ENCODE measurements around the gene EIF4H. TPM values are rescaled to one million over a fixed set of nuclear protein-coding genes. Genes with fewer than 3 reads are reported as not detected.

Gene EIF4H
- total and polyA plus RNA-seq, 2 experiments from 2014 or later: 183 to 309 TPM

DNA sequence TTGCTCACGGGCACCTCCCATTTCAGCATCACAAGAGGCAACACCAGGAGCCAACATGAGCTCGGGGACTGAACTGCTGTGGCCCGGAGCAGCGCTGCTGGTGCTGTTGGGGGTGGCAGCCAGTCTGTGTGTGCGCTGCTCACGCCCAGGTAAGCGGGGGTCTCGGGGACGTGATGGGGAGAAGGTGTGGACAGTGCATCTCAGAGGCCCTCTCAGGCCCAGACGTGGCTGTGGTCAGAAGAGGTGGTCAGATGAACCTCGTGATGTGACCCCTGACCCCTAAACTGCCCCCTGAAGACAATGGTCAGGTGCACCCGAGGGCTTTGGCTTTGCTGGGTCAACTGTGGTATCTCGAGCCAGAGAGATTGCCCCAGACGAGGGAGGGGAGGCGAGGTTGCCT lies 41.8 kb downstream of the EIF4H start (continued):
- TF ChIP-seq, protein P1, sequence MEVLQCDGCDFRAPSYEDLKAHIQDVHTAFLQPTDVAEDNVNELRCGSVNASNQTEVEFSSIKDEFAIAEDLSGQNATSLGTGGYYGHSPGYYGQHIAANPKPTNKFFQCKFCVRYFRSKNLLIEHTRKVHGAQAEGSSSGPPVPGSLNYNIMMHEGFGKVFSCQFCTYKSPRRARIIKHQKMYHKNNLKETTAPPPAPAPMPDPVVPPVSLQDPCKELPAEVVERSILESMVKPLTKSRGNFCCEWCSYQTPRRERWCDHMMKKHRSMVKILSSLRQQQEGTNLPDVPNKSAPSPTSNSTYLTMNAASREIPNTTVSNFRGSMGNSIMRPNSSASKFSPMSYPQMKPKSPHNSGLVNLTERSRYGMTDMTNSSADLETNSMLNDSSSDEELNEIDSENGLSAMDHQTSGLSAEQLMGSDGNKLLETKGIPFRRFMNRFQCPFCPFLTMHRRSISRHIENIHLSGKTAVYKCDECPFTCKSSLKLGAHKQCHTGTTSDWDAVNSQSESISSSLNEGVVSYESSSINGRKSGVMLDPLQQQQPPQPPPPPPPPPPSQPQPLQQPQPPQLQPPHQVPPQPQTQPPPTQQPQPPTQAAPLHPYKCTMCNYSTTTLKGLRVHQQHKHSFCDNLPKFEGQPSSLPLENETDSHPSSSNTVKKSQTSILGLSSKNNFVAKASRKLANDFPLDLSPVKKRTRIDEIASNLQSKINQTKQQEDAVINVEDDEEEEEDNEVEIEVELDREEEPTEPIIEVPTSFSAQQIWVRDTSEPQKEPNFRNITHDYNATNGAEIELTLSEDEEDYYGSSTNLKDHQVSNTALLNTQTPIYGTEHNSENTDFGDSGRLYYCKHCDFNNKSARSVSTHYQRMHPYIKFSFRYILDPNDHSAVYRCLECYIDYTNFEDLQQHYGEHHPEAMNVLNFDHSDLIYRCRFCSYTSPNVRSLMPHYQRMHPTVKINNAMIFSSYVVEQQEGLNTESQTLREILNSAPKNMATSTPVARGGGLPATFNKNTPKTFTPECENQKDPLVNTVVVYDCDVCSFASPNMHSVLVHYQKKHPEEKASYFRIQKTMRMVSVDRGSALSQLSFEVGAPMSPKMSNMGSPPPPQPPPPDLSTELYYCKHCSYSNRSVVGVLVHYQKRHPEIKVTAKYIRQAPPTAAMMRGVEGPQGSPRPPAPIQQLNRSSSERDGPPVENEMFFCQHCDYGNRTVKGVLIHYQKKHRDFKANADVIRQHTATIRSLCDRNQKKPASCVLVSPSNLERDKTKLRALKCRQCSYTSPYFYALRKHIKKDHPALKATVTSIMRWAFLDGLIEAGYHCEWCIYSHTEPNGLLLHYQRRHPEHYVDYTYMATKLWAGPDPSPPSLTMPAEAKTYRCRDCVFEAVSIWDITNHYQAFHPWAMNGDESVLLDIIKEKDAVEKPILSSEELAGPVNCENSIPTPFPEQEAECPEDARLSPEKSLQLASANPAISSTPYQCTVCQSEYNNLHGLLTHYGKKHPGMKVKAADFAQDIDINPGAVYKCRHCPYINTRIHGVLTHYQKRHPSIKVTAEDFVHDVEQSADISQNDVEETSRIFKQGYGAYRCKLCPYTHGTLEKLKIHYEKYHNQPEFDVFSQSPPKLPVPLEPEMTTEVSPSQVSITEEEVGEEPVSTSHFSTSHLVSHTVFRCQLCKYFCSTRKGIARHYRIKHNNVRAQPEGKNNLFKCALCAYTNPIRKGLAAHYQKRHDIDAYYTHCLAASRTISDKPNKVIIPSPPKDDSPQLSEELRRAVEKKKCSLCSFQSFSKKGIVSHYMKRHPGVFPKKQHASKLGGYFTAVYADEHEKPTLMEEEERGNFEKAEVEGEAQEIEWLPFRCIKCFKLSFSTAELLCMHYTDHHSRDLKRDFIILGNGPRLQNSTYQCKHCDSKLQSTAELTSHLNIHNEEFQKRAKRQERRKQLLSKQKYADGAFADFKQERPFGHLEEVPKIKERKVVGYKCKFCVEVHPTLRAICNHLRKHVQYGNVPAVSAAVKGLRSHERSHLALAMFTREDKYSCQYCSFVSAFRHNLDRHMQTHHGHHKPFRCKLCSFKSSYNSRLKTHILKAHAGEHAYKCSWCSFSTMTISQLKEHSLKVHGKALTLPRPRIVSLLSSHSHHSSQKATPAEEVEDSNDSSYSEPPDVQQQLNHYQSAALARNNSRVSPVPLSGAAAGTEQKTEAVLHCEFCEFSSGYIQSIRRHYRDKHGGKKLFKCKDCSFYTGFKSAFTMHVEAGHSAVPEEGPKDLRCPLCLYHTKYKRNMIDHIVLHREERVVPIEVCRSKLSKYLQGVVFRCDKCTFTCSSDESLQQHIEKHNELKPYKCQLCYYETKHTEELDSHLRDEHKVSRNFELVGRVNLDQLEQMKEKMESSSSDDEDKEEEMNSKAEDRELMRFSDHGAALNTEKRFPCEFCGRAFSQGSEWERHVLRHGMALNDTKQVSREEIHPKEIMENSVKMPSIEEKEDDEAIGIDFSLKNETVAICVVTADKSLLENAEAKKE (CRISPR knock-in tag; IDR thresholded peaks at IDR 0.05): no peak

DNA sequence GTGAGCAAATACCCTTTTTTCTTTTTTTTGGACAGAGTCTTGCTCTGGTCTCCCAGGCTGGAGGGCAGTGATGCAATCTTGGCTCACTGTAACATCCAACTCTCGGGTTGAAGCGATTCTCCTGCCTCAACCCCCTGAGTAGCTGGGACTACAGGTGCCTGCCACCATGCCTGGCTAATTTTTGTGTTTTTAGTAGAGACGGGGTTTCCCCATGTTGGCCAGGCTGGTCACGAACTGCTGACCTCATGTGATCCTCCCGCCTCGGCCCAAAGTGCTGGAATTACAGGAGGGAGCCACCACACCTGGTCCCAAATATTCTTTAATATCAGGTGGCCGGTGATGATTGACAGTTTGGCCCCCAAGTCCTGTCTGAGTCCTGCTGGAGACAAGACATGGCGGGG lies 42.2 kb downstream of the EIF4H start:
- peaks cover 2% of the 10 kb centered on the region; the same call in 2 of the 3 replicates for H3K4me1 Mint-ChIP-seq
- no peak overlapping the region for H3K27ac ChIP-seq (ENCODE audit: low read depth)
- H3K4me2 ChIP-seq: no peak overlapping the region
- no peaks in the 10 kb centered on the region; the same call in 2 of the 3 replicates for H3K36me3 Mint-ChIP-seq (ENCODE audit: low read depth)
- H3F3A ChIP-seq (replicated peaks; ENCODE audit: low read depth): 0 out of 2 replicates have a peak, but pooled peaks cover 4% of the 10 kb centered on the region
- peaks cover 17% of the 10 kb centered on the region for H3K27me3 Mint-ChIP-seq (ENCODE audit: insufficient read depth, low read depth, poor library complexity)
- H3K9me3 Mint-ChIP-seq: no peaks in the 10 kb centered on the region; the same call in 2 of the 3 replicates
- no peak overlapping the region for H3K27ac Mint-ChIP-seq
- H4K20me1 ChIP-seq (replicated peaks; ENCODE audit: insufficient read depth): no peaks in the 10 kb centered on the region
- H3K36me3 ChIP-seq (ENCODE audit: insufficient read depth): no peaks in the 10 kb centered on the region
- H2AFZ ChIP-seq: no peak overlapping the region
- no peak for ATAC-seq
- no peaks in the 10 kb centered on the region for H3K27me3 ChIP-seq (ENCODE audit: insufficient read depth)
- no peaks in the 10 kb centered on the region for H3K79me2 ChIP-seq (replicated peaks; ENCODE audit: insufficient read depth)
- TF ChIP-seq JUNB (IDR thresholded peaks at IDR 0.05; ENCODE audit: unreplicated experiment) (no peak), STAT1 (IDR thresholded peaks at IDR 0.05; ENCODE audit: unreplicated experiment) (no peak), EZH2phosphoT487 (IDR thresholded peaks at IDR 0.05; ENCODE audit: unreplicated experiment) (no peak), POLR2AphosphoS5 (IDR thresholded peaks at IDR 0.05; ENCODE audit: low read depth) (no peak), EZH2 (IDR thresholded peaks at IDR 0.05; ENCODE audit: low read depth, unreplicated experiment) (no peak), CREB1 (CRISPR knock-in tag; IDR thresholded peaks at IDR 0.05; ENCODE audit: low read depth) (no peak)
- TF ChIP-seq, protein P2, sequence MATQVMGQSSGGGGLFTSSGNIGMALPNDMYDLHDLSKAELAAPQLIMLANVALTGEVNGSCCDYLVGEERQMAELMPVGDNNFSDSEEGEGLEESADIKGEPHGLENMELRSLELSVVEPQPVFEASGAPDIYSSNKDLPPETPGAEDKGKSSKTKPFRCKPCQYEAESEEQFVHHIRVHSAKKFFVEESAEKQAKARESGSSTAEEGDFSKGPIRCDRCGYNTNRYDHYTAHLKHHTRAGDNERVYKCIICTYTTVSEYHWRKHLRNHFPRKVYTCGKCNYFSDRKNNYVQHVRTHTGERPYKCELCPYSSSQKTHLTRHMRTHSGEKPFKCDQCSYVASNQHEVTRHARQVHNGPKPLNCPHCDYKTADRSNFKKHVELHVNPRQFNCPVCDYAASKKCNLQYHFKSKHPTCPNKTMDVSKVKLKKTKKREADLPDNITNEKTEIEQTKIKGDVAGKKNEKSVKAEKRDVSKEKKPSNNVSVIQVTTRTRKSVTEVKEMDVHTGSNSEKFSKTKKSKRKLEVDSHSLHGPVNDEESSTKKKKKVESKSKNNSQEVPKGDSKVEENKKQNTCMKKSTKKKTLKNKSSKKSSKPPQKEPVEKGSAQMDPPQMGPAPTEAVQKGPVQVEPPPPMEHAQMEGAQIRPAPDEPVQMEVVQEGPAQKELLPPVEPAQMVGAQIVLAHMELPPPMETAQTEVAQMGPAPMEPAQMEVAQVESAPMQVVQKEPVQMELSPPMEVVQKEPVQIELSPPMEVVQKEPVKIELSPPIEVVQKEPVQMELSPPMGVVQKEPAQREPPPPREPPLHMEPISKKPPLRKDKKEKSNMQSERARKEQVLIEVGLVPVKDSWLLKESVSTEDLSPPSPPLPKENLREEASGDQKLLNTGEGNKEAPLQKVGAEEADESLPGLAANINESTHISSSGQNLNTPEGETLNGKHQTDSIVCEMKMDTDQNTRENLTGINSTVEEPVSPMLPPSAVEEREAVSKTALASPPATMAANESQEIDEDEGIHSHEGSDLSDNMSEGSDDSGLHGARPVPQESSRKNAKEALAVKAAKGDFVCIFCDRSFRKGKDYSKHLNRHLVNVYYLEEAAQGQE (IDR thresholded peaks at IDR 0.05; ENCODE audit: unreplicated experiment): no peak
- H3K4me3 Mint-ChIP-seq: no peak overlapping the region
- no peak overlapping the region for H3K4me3 ChIP-seq
- DNase-seq (ENCODE audit: low spot score): no peak
- H3K9me2 ChIP-seq (ENCODE audit: insufficient read depth): no peaks in the 10 kb centered on the region
- no peaks in the 10 kb centered on the region for H3K4me1 ChIP-seq (ENCODE audit: insufficient read depth)

All from GM23338 (cell line).